ENCODE measurements around the gene METTL6.

GRCh38 chr3:15438983-15439382 is 11.6 kb upstream of the METTL6 start:
- TF ChIP-seq CTCF (IDR thresholded peaks at IDR 0.05 in 4 of 5, conservative IDR thresholded peaks at IDR 0.05 in 1 of 5) = no peak
- no peak for TF ChIP-seq POLR2A (IDR thresholded peaks at IDR 0.05)
